ENCODE data around the gene RLN3. TPM values are rescaled to one million over a fixed set of nuclear protein-coding genes. Genes with fewer than 3 reads are reported as not detected.

The RLN3 gene
- total and polyA plus RNA-seq, 9 of the 15 experiments (the other 6 are each of a cell fraction or from before 2014, with no cell fraction given): 0.31 to 1.2 (median 0.71) TPM; not detected in 6

DNA sequence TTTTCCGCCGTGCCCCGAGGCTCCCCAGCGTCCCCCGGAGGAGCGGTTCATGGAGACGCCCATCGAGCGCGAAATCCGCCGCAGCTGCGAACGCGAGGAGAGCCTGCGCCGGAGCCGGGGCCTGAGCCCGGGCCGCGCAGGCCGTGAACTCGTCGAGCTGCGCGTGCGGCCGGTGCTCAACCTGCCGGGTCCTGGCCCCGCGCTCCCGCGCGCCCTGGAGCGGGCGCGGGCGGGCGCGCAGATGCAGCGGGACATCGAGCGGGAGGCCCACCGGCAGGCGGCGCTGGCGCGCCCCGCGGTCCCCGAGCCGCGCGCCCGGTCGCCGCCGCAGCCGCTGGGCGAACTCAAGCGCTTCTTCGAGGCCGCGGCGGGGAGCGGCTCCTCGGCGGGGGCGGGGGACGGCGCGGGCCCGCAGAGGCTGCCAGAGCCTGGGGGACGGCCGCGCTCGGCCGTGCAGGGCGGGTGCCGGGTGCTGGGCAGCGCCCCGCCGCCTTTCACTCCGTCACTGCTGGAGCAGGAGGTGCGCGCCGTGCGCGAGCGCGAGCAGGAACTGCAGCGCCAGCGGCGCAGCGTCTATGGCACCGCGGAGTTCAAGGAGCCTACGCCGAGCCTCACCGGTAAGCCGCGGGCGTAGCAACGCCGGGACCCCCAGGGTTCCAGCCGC is 45.4 kb downstream of the RLN3 start (continued):
- TF ChIP-seq, protein P1, sequence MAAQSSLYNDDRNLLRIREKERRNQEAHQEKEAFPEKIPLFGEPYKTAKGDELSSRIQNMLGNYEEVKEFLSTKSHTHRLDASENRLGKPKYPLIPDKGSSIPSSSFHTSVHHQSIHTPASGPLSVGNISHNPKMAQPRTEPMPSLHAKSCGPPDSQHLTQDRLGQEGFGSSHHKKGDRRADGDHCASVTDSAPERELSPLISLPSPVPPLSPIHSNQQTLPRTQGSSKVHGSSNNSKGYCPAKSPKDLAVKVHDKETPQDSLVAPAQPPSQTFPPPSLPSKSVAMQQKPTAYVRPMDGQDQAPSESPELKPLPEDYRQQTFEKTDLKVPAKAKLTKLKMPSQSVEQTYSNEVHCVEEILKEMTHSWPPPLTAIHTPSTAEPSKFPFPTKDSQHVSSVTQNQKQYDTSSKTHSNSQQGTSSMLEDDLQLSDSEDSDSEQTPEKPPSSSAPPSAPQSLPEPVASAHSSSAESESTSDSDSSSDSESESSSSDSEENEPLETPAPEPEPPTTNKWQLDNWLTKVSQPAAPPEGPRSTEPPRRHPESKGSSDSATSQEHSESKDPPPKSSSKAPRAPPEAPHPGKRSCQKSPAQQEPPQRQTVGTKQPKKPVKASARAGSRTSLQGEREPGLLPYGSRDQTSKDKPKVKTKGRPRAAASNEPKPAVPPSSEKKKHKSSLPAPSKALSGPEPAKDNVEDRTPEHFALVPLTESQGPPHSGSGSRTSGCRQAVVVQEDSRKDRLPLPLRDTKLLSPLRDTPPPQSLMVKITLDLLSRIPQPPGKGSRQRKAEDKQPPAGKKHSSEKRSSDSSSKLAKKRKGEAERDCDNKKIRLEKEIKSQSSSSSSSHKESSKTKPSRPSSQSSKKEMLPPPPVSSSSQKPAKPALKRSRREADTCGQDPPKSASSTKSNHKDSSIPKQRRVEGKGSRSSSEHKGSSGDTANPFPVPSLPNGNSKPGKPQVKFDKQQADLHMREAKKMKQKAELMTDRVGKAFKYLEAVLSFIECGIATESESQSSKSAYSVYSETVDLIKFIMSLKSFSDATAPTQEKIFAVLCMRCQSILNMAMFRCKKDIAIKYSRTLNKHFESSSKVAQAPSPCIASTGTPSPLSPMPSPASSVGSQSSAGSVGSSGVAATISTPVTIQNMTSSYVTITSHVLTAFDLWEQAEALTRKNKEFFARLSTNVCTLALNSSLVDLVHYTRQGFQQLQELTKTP (IDR thresholded peaks at IDR 0.05; ENCODE audit: low read depth in 1 of 2, partially characterized antibody in 2 of 2): no peak
- TF ChIP-seq GTF2A2 (tag; IDR thresholded peaks at IDR 0.05): no peak
- TF ChIP-seq ZNF197 (CRISPR knock-in tag; IDR thresholded peaks at IDR 0.05; ENCODE audit: low read depth): no peak
- no peak for TF ChIP-seq CHD7 (IDR thresholded peaks at IDR 0.05; ENCODE audit: low read depth, low read length)
- TF ChIP-seq EWSR1 (IDR thresholded peaks at IDR 0.05; ENCODE audit: borderline replicate concordance, low read depth, partially characterized antibody): no peak
- no peak for TF ChIP-seq LCOR (CRISPR knock-in tag; IDR thresholded peaks at IDR 0.05)
- TF ChIP-seq RCOR1 (IDR thresholded peaks at IDR 0.05; ENCODE audit: borderline replicate concordance in 1 of 2, low read depth in 2 of 2, low read length in 2 of 2): peak in 1 of 2 experiments; percentile 2; a peak in 1 of 4 replicates

All from K562 (cell line).